Esophagus muscularis mucosa (tissue), 4 donors: ENCODE results near the gene VTN.

Source experiments
- CTCF ChIP-seq, 3 experiments: fragments of 200-600 bp in 2 of 3; fragments of 450-650 bp in 1 of 3; sonication (generic) in 2 of 3; IDR thresholded peaks; one replicate each; pipeline ENCODE4 v1.5.1; 2017 to 2019; ENCODE audit warnings: antibody characterized with exemption in 3 of 3, mild to moderate bottlenecking in 2 of 3, moderate library complexity in 1 of 3
- EP300 ChIP-seq: sonication (generic); formaldehyde crosslinking; IDR thresholded peaks from one replicate; pipeline ENCODE4 v1.6.1; 2017; ENCODE audit warnings: antibody characterized with exemption
- POLR2A ChIP-seq: fragments of 450-650 bp; IDR thresholded peaks from one replicate; pipeline ENCODE4 v1.6.1; 2017; ENCODE audit warnings: antibody characterized with exemption, moderate library complexity, mild to moderate bottlenecking, low read depth
- POLR2AphosphoS5 ChIP-seq, 2 donors: sonication (generic); formaldehyde crosslinking; IDR thresholded peaks; one replicate each; pipeline ENCODE4 v1.6.1; 2017; ENCODE audit warnings: antibody characterized with exemption in 2 of 2

GRCh38 chr17:28331891-28332420, 38.2 kb downstream of the VTN start:
- TF ChIP-seq POLR2AphosphoS5 (IDR thresholded peaks at IDR 0.05), result no peak
- no peak for TF ChIP-seq CTCF (IDR thresholded peaks at IDR 0.05)
- no peak for TF ChIP-seq POLR2A
- TF ChIP-seq EP300, result no peak
